Ishikawa (cell line): Measurements from ENCODE around the gene GYG1.

ENCODE experiments used
- CEBPB ChIP-seq: IDR thresholded peaks from 2 replicates; pipeline ENCODE4 v1.6.1; 2012
- CREB1 ChIP-seq: IDR thresholded peaks from 2 replicates; pipeline ENCODE4 v1.6.1; 2012; ENCODE audit warnings: low read depth
- EGR1 ChIP-seq: IDR thresholded peaks from 2 replicates; pipeline ENCODE4 v1.6.1; 2012
- EP300 ChIP-seq: IDR thresholded peaks from 2 replicates; pipeline ENCODE4 v1.6.1; 2012; ENCODE audit warnings: borderline replicate concordance
- FOXM1 ChIP-seq: IDR thresholded peaks from 2 replicates; pipeline ENCODE4 v1.6.1; 2012; ENCODE audit warnings: low read depth, borderline replicate concordance
- MAX ChIP-seq: IDR thresholded peaks from 2 replicates; pipeline ENCODE4 v1.6.1; 2012
- NFIC ChIP-seq: IDR thresholded peaks from 2 replicates; pipeline ENCODE4 v1.6.1; 2012
- RAD21 ChIP-seq: IDR thresholded peaks from 2 replicates; pipeline ENCODE4 v1.6.1; 2012; ENCODE audit warnings: low read depth
- REST ChIP-seq: IDR thresholded peaks from 2 replicates; pipeline ENCODE4 v1.6.1; 2012; ENCODE audit warnings: low read depth, mild to moderate bottlenecking
- TAF1 ChIP-seq: IDR thresholded peaks from 2 replicates; pipeline ENCODE4 v1.6.1; 2012; ENCODE audit warnings: low read depth, mild to moderate bottlenecking
- TCF12 ChIP-seq: IDR thresholded peaks from 2 replicates; pipeline ENCODE4 v1.6.1; 2012; ENCODE audit warnings: low read depth
- TEAD4 ChIP-seq: IDR thresholded peaks from 2 replicates; pipeline ENCODE4 v1.6.1; 2012
- USF1 ChIP-seq: IDR thresholded peaks from 2 replicates; pipeline ENCODE4 v1.6.1; 2012
- YY1 ChIP-seq: IDR thresholded peaks from 2 replicates; pipeline ENCODE4 v1.6.1; 2012; ENCODE audit warnings: low read depth
- ZBTB7A ChIP-seq: IDR thresholded peaks from 2 replicates; pipeline ENCODE4 v1.6.1; 2012; ENCODE audit warnings: low read depth

The GYG1 gene

GRCh38 chr3:148970271-148970670 lies 21.1 kb upstream of the GYG1 start:
- TF ChIP-seq TEAD4 (no peak), CREB1 (no peak)

- TF ChIP-seq CEBPB (no peak), TEAD4 (no peak), MAX (0 out of 2 replicates have a peak, but pooled peaks have one; percentile 16), ZBTB7A (no peak), REST (no peak), EGR1 (no peak)
These were observed 19.8 kb upstream of the GYG1 start for GRCh38 chr3:148971401-148972163.

GRCh38 chr3:148974726-148975125 lies 16.6 kb upstream of the GYG1 start:
- no peak for TF ChIP-seq NFIC
- TF ChIP-seq RAD21 = no peak
- no peak for TF ChIP-seq CREB1
- TF ChIP-seq FOXM1 = no peak
- no peak for TF ChIP-seq MAX
- no peak for TF ChIP-seq CEBPB
- TF ChIP-seq EGR1 = no peak
- no peak for TF ChIP-seq ZBTB7A
- no peak for TF ChIP-seq REST

- no peak for TF ChIP-seq TEAD4
- TF ChIP-seq EGR1 = no peak
- TF ChIP-seq NFIC = no peak
- no peak for TF ChIP-seq CREB1
- no peak for TF ChIP-seq USF1
- TF ChIP-seq ZBTB7A = no peak
- no peak for TF ChIP-seq MAX
- TF ChIP-seq RAD21 = no peak
- no peak for TF ChIP-seq YY1
- no peak for TF ChIP-seq REST
- no peak for TF ChIP-seq EP300
- no peak for TF ChIP-seq FOXM1
These were observed 16.1 kb upstream of the GYG1 start for GRCh38 chr3:148975248-148975647.

- TF ChIP-seq TEAD4 (no peak), CEBPB (no peak), REST (no peak), YY1 (no peak), TCF12 (no peak), TAF1 (no peak), NFIC (no peak), MAX (no peak)
These were observed 15.6 kb upstream of the GYG1 start for GRCh38 chr3:148975696-148976095.
